ENCODE results near the gene MIA2.
"Not testable (repeated sequence)": the region's sequence is repeated elsewhere in the genome, so short reads cannot be mapped to it uniquely, and the experiment has no call there.

The MIA2 gene

GRCh38 chr14:39232554-39233415 is 930 bp upstream of the MIA2 start:
- DNase-seq, result no peak

GRCh38 chr14:39234986-39235385 is 1.3 kb downstream of the MIA2 start:
- not testable (repeated sequence) for DNase-seq

- not testable (repeated sequence) for DNase-seq
Measured at GRCh38 chr14:39235466-39235865, 1.8 kb downstream of the MIA2 start.

- no peak for DNase-seq
Measured at GRCh38 chr14:39240769-39241168, 7.1 kb downstream of the MIA2 start.

GRCh38 chr14:39241637-39242036 is 7.9 kb downstream of the MIA2 start:
- no peak for DNase-seq

- DNase-seq, result no peak
Measured at GRCh38 chr14:39243831-39244230, 10.1 kb downstream of the MIA2 start.

- no peak for DNase-seq
Measured at GRCh38 chr14:39246618-39247017, 12.9 kb downstream of the MIA2 start.

- DNase-seq, result no peak
Measured at GRCh38 chr14:39247256-39247655, 13.5 kb downstream of the MIA2 start.

GRCh38 chr14:39251547-39251946 is 17.8 kb downstream of the MIA2 start:
- no peak for DNase-seq

GRCh38 chr14:39257388-39257787 is 23.7 kb downstream of the MIA2 start:
- DNase-seq, result not testable (repeated sequence)

GRCh38 chr14:39258782-39259545 is 25.2 kb downstream of the MIA2 start:
- DNase-seq, result no peak

- DNase-seq, result not testable (repeated sequence)
Measured at GRCh38 chr14:39260161-39260560, 26.4 kb downstream of the MIA2 start.

GRCh38 chr14:39262214-39262613 is 28.5 kb downstream of the MIA2 start:
- DNase-seq, result not testable (repeated sequence)

- no peak for DNase-seq
Measured at GRCh38 chr14:39264057-39264456, 30.3 kb downstream of the MIA2 start.

- DNase-seq, result no peak
Measured at GRCh38 chr14:39264558-39264957, 30.8 kb downstream of the MIA2 start.

- no peak for DNase-seq
Measured at GRCh38 chr14:39265033-39265432, 31.3 kb downstream of the MIA2 start.

GRCh38 chr14:39265806-39266524 is 32.2 kb downstream of the MIA2 start:
- no peak for DNase-seq

GRCh38 chr14:39266525-39266870 is 32.8 kb downstream of the MIA2 start:
- no peak for DNase-seq

- peak; percentile 69 for DNase-seq
Measured at GRCh38 chr14:39266871-39267607, 33.3 kb downstream of the MIA2 start.

GRCh38 chr14:39267608-39268005 is 33.9 kb downstream of the MIA2 start:
- peak; percentile 25 for DNase-seq

- peak; percentile 41 for DNase-seq
Measured at GRCh38 chr14:39268393-39268792, 34.7 kb downstream of the MIA2 start.

GRCh38 chr14:39272918-39273317 is 39.2 kb downstream of the MIA2 start:
- no peak for DNase-seq

GRCh38 chr14:39275395-39275794 is 41.7 kb downstream of the MIA2 start:
- no peak for DNase-seq

Measured in NCI-H2029 treated with DMSO at 0.1 percent for 48 hours (cell line).